ENCODE measurements around the gene ZNF516. TPM values are rescaled to one million over a fixed set of nuclear protein-coding genes. Genes with fewer than 3 reads are reported as not detected.
A peak's percentile ranks its signal among the peaks of the same experiment; 100 is the strongest.

Gene ZNF516
- total RNA-seq, 1 donor from 2014 or later, result 14.8 TPM

DNA sequence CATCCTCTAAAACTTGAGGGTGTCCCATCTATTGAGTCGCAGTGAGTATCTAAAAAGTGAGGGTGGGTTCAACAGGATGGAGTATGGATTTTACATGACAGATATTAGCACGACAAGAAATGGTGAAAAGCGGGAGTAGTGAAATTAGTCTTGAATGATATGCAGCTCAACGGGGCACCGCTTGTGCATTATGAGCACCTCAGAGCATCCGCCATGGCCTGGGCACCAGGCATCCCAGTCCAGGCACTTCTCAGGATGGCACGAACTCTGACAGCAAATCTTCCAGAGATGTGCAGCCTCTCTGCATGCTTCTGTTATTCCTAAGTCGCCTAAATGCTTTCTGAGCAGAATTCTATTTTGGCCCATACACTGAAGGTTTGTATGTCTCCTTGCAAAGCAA lies 57.1 kb downstream of the ZNF516 start:
- TF ChIP-seq, protein P1, sequence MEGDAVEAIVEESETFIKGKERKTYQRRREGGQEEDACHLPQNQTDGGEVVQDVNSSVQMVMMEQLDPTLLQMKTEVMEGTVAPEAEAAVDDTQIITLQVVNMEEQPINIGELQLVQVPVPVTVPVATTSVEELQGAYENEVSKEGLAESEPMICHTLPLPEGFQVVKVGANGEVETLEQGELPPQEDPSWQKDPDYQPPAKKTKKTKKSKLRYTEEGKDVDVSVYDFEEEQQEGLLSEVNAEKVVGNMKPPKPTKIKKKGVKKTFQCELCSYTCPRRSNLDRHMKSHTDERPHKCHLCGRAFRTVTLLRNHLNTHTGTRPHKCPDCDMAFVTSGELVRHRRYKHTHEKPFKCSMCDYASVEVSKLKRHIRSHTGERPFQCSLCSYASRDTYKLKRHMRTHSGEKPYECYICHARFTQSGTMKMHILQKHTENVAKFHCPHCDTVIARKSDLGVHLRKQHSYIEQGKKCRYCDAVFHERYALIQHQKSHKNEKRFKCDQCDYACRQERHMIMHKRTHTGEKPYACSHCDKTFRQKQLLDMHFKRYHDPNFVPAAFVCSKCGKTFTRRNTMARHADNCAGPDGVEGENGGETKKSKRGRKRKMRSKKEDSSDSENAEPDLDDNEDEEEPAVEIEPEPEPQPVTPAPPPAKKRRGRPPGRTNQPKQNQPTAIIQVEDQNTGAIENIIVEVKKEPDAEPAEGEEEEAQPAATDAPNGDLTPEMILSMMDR (conservative IDR thresholded peaks at IDR 0.05; ENCODE audit: low read depth, low read length), result no peak
- no peak overlapping the region for H3K4me3 ChIP-seq (ENCODE audit: low read depth, low read length)
- no peak for DNase-seq (ENCODE audit: low read depth)

DNA sequence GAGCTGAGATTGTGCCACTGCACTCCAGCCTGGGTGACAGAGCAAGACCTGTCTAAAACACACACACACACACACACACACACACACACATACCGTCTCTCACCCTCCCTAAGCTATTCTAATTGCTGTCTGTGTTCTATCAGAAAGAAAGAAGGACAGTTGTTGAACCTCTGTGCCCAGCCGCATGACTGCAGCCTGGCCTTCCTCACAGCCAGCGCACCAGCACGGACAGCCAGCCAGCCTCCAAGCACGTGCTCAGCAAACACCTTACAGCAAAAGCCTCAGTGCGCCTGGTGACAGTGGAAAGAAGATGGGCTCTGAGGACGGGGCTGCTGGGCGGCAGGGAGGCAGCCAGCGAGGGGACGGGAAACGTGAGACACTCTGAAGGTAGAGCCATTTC lies 58.0 kb downstream of the ZNF516 start:
- TF ChIP-seq, protein P1 (conservative IDR thresholded peaks at IDR 0.05; ENCODE audit: low read depth, low read length), result no peak
- H3K4me3 ChIP-seq (ENCODE audit: low read depth, low read length), result no peak overlapping the region
- DNase-seq (ENCODE audit: low read depth), result no peak

DNA sequence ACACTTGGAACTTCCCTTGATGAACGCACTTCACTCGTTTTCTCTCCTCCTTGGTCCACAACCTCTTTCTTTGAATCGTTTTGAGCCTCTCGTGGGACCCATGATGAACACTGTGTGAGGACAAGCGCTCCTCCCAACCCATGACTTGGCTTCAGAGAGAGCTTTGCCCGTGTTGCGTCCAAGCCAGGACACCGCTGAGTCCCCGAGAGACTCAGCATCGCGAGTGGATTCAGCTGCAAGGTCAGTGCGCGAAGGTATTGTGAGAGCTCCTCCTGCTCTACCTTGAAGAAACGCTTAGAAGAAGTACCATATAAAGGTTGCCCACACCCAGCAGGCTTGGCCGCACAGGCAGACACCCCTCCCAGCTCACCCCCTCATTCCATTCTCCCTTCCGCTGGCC lies 58.7 kb downstream of the ZNF516 start:
- H3K4me3 ChIP-seq (ENCODE audit: low read depth, low read length), result no peak overlapping the region
- TF ChIP-seq, protein P1 (conservative IDR thresholded peaks at IDR 0.05; ENCODE audit: low read depth, low read length), result no peak
- DNase-seq (ENCODE audit: low read depth), result no peak

DNA sequence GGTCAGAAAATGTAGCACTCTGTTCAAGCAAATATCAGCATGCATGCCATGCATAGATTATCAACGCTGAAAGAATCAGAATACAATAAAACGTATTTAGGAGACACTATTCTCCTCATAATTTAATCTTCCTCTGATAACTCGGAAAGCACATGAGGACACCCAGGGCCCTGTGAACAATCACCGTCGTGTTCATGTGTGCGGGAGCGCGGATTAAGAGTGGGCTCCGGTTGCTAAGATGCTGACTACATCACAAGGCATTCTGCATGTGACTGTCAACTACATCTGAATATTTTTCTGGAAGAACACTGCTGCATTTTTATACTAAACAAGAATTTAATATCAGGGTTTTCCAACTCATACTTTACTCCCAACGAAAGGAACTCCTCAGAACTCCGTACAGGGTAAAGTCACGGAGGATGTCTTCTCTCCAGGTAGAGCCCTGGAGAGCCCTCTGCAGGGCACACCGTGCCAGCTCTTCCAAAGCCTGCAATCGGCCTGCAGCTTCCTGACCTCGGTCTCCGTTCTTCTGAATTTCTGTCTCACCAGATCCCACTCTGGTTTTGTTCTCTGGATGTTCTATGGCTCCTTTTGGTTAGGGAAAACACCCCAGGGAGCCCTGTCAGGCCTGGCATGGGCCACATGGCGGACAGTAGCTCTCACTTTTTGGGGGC lies 59.6 kb downstream of the ZNF516 start:
- no peak overlapping the region for H3K4me3 ChIP-seq (ENCODE audit: low read depth, low read length)
- TF ChIP-seq, protein P1 (conservative IDR thresholded peaks at IDR 0.05; ENCODE audit: low read depth, low read length), result peak; percentile 46
- no peak for DNase-seq (ENCODE audit: low read depth)

DNA sequence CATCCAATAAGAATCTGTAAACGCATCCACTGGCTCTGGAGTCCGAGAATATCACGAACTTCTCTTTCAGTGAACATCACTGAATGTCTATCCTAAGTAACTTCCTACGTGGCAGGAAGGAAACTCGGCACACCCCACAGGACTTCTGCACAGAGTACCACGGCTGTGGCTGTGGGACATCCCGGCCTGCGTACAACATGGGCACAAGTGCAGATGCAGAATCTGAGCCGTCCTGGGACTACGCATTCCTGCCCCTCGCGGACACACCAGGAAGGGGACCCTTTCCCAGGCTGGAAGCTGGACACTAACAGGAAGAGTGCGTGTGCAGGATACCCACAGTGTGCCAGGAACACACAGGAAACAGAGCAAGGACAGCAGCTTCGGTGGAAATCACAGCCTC lies 60.6 kb downstream of the ZNF516 start:
- TF ChIP-seq, protein P1 (conservative IDR thresholded peaks at IDR 0.05; ENCODE audit: low read depth, low read length), result no peak
- no peak for DNase-seq (ENCODE audit: low read depth)
- no peak overlapping the region for H3K4me3 ChIP-seq (ENCODE audit: low read depth, low read length)

DNA sequence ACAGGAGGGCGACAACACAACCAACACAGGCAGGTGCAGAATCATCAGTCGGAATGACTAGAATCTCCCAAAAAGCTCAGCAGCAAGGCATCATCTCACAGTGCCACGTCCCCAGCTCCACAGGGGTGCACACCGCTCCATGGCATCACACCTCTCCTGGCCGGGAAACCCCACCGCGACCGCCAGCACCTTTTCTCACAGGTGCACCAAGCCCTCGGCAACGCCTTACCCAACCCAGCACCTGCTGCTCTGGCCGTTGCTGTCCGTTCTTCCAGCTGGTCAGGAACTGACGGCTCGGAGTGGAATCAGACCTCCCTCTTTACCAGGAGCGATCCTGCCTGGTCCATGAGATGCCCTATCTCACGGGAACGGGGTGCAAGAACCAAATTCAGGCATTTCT lies 61.3 kb downstream of the ZNF516 start:
- H3K4me3 ChIP-seq (ENCODE audit: low read depth, low read length), result no peak overlapping the region
- TF ChIP-seq, protein P1 (conservative IDR thresholded peaks at IDR 0.05; ENCODE audit: low read depth, low read length), result no peak
- DNase-seq (ENCODE audit: low read depth), result no peak
